IPS-20b (cell line): ENCODE results near the gene CDH4.

Experiments used
- H3K27ac ChIP-seq: one replicate; pipeline ENCODE4 v1.5.1; 2013; ENCODE audit warnings: low read length
- H3K27me3 ChIP-seq: 2 replicates; pipeline ENCODE4 v1.6.1; 2013; ENCODE audit warnings: mild to moderate bottlenecking, low read length, inconsistent platforms; ENCODE audit not compliant: insufficient read depth
- H3K36me3 ChIP-seq: 2 replicates; pipeline ENCODE4 v1.6.1; 2013; ENCODE audit warnings: low read depth, mild to moderate bottlenecking, inconsistent platforms, low read length, moderate library complexity; ENCODE audit not compliant: insufficient read depth
- H3K4me1 ChIP-seq: 2 replicates; pipeline ENCODE4 v1.6.1; 2013; ENCODE audit warnings: mild to moderate bottlenecking, control low read depth, inconsistent platforms, low read length, moderate library complexity; ENCODE audit not compliant: insufficient read depth
- H3K4me3 ChIP-seq: 2 replicates; pipeline ENCODE4 v1.5.1; 2013; ENCODE audit warnings: mild to moderate bottlenecking, low read length, inconsistent platforms
- H3K9ac ChIP-seq: 2 replicates; pipeline ENCODE4 v1.6.1; 2013; ENCODE audit warnings: low read depth, mild to moderate bottlenecking, inconsistent platforms, low read length, moderate library complexity
- H3K9me3 ChIP-seq: 2 replicates; pipeline ENCODE4 v1.6.1; 2013; ENCODE audit warnings: mild to moderate bottlenecking, low read depth, low read length, inconsistent platforms; ENCODE audit not compliant: insufficient read depth

The CDH4 gene

DNA sequence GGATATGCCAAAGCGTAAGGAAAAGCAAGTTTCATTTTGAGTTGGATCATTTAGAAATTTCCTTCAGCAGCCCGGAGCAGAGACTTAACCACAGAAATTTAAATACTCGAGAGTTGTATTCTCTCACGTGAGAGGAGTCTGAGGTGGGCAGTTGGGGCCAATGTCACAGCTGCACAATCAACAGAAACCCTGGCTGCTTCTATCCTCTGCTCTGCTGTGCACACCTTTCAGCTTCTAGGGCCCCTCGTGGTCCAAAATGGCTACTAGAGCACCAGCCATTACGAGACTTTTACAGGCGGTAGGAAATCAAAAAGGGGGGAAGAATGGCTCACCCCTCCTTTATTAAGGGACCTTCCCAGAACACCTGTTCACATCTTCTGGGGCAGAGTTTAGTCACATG, 659.8 kb downstream of the CDH4 start:
- no peak overlapping the region for H3K9ac ChIP-seq
- no peak overlapping the region for H3K27ac ChIP-seq
- no peak overlapping the region for H3K4me3 ChIP-seq
- H3K36me3 ChIP-seq, result no peaks in the 10 kb centered on the region
- H3K9me3 ChIP-seq, result no peaks in the 10 kb centered on the region
- no peaks in the 10 kb centered on the region for H3K27me3 ChIP-seq
- no peaks in the 10 kb centered on the region for H3K4me1 ChIP-seq

DNA sequence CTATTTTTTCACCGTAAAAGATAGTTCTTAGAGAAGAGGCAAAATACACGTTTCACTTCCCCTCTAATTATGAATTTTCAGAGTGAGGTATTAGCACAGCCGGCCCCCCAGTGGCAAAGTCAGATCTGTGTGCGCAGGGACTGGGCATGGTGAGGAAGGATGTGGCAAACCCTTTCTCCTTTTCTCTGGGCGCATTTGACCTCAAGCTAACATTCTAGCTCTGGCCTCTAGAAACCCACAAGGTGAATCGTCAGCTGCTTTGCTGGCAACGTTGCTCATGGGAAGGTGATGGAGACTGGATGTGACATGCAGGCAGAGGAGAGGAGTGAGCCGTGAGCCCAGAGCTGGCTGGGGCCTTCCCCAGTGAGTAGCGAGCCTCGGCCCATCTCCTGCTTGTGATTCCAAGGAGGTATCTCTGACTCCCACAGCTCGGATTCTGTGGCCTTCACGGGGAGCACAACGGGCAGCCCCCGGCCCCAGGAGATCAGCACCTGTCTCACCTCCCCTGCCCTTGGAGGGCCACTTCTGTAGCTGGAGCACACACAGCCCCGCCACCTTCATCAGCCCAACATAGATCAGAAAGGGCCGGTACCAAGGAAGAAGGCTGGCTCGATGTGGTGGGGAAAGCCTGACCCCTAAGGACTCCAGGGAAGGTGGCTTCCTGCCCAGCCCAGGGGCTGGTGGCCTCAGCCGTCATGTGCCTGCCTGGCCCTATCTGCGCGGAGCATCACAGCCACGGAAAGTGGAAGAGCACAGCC, 660.8 kb downstream of the CDH4 start:
- no peaks in the 10 kb centered on the region for H3K27me3 ChIP-seq
- no peak overlapping the region for H3K9ac ChIP-seq

DNA sequence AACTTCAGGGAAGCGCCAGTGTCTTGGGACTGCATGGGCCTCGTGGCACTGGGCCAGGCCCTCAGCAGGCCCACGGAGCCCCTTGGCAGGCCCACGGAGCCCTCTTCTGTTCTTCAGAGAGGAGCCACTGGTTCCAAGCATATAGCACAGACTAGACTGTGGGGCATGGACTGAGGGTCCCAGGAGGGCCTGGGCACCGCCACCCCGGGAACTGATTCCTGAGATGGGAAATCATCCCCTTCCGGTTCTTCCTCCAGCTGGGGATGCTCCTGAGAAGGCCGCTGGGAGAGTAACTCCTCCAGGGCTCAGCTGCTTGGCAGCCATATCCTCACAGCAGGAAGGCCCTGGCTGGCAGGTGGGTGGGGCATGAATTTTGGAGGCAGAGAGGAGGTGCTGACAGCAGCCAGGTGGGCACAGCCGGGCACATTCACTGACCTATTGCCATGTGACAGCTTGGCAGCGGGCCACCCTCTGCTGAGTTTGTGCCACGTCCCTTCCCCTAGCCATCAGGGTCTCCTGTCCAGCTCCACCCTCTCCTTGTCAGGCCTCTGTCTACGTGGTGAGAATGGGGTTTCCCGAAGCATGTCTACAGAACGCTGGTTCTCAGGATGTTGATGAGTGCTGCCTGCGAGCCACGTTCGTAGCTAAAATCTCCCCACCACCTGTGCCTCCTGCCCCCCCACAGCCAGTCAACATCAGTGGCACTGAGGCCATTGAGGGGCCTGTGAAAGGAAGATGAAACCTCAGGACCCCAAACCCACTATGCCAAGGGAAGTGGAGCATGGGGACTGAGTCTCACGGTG, 661.6 kb downstream of the CDH4 start:
- H3K27ac ChIP-seq, result no peak overlapping the region
- H3K4me1 ChIP-seq, result no peaks in the 10 kb centered on the region
- no peak overlapping the region for H3K9ac ChIP-seq
- H3K27me3 ChIP-seq, result no peaks in the 10 kb centered on the region
- H3K4me3 ChIP-seq, result no peak overlapping the region
- H3K36me3 ChIP-seq, result no peaks in the 10 kb centered on the region
- H3K9me3 ChIP-seq, result no peaks in the 10 kb centered on the region

More for the DNA sequence above, 660.8 kb downstream of the CDH4 start:
- H3K9me3 ChIP-seq, result no peaks in the 10 kb centered on the region
- H3K27ac ChIP-seq, result no peak overlapping the region
- H3K4me1 ChIP-seq, result no peaks in the 10 kb centered on the region
- H3K36me3 ChIP-seq, result no peaks in the 10 kb centered on the region
- H3K4me3 ChIP-seq, result no peak overlapping the region

DNA sequence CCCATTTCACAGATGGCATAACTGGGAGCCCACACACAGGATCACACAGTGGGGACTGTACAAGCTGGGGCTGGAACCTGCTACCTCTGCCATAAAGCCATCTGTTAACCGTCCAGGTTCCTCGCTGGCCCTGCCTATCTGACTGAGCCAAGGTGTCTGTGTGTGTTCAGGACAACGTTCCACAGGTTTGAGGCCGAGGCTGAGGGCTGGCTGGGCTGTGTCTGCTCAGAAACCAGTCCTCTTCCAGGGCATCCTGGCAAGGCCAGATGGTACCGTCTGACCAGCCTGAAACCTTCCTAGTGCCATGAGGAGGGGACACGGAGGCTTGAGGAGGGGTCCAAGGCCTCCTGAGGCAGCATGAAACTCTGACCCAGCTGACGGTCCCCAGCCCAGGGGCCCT, 663.0 kb downstream of the CDH4 start:
- Histone ChIP-seq H3K9me3 (peaks cover 7% of the 10 kb centered on the region), H3K4me1 (no peaks in the 10 kb centered on the region), H3K27me3 (no peaks in the 10 kb centered on the region), H3K36me3 (no peaks in the 10 kb centered on the region), H3K9ac (no peak overlapping the region), H3K4me3 (no peak overlapping the region), H3K27ac (no peak overlapping the region)

DNA sequence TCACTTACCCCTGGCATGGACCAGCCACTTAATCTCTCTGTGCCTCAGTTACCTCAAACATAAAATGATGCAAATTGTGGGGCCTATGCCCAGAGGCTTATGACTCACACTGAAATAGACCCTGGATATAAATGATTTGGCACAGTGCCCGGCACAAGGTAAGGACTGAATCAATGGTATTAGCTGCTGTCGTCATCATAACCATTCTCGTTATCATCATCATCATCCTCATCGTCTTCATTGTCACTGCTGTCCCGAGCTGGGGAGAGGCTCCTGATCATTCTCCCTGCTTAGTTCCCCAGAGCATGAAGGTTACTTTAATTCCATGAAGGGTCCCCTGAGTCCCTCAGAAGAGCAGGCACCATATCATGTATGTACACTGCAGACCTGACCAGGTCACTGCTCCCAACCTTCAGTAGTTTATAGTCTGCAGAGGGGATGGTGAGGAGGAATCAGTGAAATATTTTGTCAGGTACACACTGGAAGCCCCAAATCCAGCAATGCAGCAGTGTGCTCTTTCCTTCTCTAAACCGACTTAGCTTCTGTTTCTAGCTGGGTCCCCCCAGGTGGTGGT, 664.3 kb downstream of the CDH4 start:
- Histone ChIP-seq H3K27me3 (no peaks in the 10 kb centered on the region), H3K27ac (no peak overlapping the region), H3K4me3 (no peak overlapping the region), H3K4me1 (no peaks in the 10 kb centered on the region), H3K9me3 (peaks cover 12% of the 10 kb centered on the region), H3K9ac (no peak overlapping the region), H3K36me3 (no peaks in the 10 kb centered on the region)

DNA sequence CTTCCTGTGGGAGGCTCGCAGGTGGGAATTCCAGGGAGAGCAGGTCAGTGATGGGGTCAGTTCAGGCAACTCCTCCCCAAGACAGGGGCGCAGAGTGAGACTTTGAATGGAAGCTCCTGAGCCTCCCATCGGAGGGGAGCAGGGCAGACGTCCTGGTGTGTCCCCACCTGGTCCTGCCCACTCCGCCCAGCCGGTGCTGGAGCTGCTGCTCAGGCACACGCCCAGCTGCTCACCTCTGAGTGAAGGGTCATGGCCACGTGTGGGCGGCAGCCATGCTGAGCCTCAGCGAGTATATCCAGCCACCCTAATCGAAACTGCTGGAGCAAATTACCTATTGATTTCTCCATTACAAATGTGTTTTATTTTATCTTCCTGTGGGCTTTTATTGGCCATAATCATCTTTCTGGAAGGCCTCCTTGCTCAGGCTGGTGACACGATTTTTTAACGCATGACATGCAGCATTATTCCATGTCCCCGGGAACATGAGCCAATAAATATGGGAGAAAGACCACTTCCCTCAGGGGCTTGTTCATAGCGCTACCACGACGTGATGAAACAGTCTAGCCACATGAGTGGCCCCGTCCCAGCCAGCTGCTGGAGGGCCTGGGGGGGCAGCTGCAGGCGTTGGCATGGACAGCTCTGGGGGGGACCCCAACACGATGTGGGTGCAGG, 665.5 kb downstream of the CDH4 start:
- Histone ChIP-seq H3K36me3 (no peaks in the 10 kb centered on the region), H3K4me1 (no peaks in the 10 kb centered on the region), H3K27ac (no peak overlapping the region), H3K9me3 (peaks cover 12% of the 10 kb centered on the region), H3K9ac (no peak overlapping the region), H3K4me3 (no peak overlapping the region), H3K27me3 (no peaks in the 10 kb centered on the region)

DNA sequence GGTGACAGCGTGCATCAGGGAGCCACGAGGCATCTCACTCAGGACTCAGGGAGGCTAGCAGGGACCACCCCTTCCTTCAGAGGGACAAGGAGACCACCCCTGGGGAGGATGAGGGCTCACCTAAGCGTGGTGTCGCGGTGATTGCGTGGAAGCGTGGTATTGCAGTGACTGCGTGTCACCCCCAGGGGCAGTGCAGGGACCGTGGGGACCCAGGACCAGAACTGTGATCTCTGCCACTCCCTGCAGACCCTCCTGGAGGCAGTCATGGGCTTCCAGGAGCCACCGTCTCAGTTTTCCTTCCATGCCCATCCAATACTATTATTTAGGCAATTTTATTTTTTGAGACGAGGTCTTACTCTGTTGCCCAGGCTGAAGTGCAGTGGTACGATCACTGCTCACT, 666.5 kb downstream of the CDH4 start:
- Histone ChIP-seq H3K9me3 (peaks cover 12% of the 10 kb centered on the region), H3K4me3 (no peak overlapping the region), H3K9ac (no peak overlapping the region), H3K4me1 (no peaks in the 10 kb centered on the region), H3K27me3 (no peaks in the 10 kb centered on the region), H3K27ac (no peak overlapping the region), H3K36me3 (no peaks in the 10 kb centered on the region)

DNA sequence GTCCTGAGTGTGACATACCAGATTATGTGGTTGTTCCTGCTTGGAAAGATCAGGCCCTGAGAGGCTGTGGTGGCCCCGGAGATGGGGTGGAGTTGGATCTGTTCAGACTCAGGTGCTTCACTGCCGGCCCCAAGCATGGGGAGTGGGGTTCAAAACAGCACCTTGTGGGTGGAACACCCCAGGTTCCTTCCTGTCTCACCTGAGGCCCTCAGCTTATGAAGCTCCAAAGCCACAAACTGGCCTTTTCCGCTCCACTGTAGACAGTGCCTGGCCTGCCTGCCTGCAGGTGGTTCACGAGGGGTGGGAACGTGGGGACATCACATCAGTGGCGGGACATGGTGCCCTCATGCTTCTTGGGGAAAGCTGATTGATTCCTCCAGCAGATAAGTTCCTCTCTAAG, 667.2 kb downstream of the CDH4 start:
- Histone ChIP-seq H3K9ac (no peak overlapping the region), H3K4me1 (no peaks in the 10 kb centered on the region), H3K36me3 (no peaks in the 10 kb centered on the region), H3K27ac (no peak overlapping the region), H3K9me3 (peaks cover 12% of the 10 kb centered on the region), H3K27me3 (no peaks in the 10 kb centered on the region), H3K4me3 (no peak overlapping the region)

DNA sequence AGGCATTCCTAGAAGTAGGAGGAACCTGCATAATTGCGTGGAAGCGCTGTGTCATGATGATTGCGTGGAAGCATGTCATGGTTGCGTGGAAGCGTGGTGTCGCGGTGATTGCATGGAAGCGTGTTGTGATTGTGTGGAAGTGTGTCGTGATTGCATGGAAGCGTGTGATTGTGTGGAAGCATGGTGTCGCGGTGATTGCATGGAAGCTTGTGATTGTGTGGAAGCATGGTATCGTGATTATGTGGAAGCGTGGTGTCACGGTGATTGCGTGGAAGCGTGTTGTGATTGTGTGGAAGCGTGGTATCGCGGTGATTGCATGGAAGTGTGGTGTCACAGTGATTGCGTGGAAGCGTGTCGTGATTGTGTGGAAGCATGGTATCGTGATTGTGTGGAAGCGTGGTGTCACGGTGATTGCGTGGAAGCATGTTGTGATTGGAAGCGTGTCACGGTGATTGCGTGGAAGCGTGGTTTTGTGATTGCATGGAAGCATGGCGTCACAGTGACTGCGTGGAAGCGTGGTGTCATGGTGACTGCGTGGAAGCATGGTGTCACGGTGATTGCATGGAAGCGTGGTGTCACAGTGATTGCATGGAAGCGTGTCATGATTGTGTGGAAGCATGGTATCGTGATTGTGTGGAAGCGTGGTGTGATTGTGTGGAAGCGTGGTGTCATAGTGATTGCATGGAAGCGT, 667.8 kb downstream of the CDH4 start:
- H3K4me1 ChIP-seq, result no peaks in the 10 kb centered on the region
- H3K9ac ChIP-seq, result no peak overlapping the region
- H3K4me3 ChIP-seq, result no peak overlapping the region
- H3K36me3 ChIP-seq, result no peaks in the 10 kb centered on the region
- peaks cover 12% of the 10 kb centered on the region for H3K9me3 ChIP-seq
- no peak overlapping the region for H3K27ac ChIP-seq
- no peaks in the 10 kb centered on the region for H3K27me3 ChIP-seq

DNA sequence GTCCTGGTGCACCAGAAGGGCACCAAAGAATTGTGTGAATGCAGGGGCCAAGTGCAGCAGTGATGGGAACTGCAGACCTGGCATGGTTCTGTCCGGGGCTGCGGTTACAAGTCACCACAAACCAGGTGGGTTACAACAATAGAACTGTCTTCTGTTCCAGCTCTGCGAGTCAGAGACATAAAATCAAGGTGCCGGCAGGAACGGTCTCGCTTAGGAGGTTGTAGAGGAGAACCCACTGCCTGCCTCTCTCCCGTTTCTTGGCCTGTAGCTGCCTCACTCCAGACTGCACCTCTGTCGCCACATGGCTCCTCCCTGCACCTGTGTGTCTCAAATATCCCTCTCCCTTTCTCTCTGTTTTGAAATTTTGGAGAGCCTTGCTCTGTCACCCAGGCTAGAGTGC, 670.4 kb downstream of the CDH4 start:
- H3K27me3 ChIP-seq, result no peaks in the 10 kb centered on the region
- H3K9me3 ChIP-seq, result peaks cover 12% of the 10 kb centered on the region

DNA sequence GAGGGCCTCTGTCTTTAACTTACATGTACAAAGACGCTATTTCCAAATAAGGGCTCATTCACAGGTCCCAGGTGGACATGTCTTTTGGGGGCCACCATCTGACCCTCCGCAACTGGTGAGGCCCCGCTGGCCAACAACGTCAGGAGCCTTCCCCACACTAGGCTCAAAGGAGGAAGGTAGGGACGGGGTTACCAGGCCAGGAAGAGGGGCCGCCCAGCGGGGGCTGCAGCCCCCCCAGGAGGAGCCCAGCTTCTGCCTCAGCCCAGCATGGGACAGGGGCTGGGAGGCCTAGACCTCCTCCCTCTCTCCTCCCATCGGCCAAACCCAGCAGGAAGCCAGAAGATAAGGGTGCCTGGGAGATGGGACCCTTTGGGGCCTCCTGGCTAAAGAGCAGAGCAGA, 670.9 kb downstream of the CDH4 start:
- no peak overlapping the region for H3K4me3 ChIP-seq
- H3K27me3 ChIP-seq, result no peaks in the 10 kb centered on the region

More for the DNA sequence above, 670.4 kb downstream of the CDH4 start:
- Histone ChIP-seq H3K9ac (no peak overlapping the region), H3K36me3 (no peaks in the 10 kb centered on the region), H3K4me1 (no peaks in the 10 kb centered on the region), H3K4me3 (no peak overlapping the region), H3K27ac (no peak overlapping the region)

More for the DNA sequence above, 670.9 kb downstream of the CDH4 start:
- Histone ChIP-seq H3K4me1 (no peaks in the 10 kb centered on the region), H3K9me3 (peaks cover 12% of the 10 kb centered on the region), H3K27ac (no peak overlapping the region), H3K36me3 (no peaks in the 10 kb centered on the region), H3K9ac (no peak overlapping the region)
